ENCODE measurements around the gene PNO1.
A peak's percentile ranks its signal among the peaks of the same experiment; 100 is the strongest.
"Not testable (repeated sequence)": the region's sequence is repeated elsewhere in the genome, so short reads cannot be mapped to it uniquely, and the experiment has no call there.

PNO1 gene

DNA sequence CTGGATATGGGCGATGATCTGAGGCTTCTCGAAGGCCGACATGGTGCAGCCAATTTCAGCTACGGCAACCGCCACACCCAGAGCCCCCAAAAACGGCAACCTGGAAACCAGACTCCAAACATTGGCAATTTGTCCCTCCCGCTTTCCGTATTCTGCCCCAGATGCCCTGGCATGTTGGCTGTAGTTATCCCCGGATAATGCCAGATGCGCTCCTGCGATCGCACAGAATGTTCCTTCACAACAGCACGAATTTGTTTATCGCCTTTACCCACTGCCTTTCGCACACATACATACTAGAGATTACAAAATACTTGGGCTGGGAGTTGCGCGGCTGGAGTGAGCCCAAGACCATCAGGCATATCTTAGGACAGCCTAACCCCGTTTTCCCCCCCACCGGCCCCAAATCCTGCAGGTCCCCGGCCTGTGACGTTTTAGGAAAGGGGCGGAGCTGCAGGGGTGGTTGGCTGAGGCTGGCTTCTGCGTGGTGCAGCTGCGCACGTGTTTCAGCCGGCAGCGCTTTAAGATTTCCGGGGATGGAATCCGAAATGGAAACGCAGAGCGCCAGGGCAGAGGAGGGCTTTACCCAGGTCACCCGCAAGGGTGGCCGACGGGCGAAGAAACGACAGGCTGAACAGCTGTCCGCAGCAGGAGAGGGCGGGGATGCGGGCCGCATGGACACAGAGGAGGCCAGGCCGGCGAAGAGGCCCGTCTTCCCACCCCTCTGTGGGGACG is at the start of gene PNO1:
Gene PNO1 (plus strand): TSS at position 487 of the 732 bp plus-strand sequence. CDS start 47 bp downstream, at position 534.
- DNase-seq, result peak; percentile 98

DNA sequence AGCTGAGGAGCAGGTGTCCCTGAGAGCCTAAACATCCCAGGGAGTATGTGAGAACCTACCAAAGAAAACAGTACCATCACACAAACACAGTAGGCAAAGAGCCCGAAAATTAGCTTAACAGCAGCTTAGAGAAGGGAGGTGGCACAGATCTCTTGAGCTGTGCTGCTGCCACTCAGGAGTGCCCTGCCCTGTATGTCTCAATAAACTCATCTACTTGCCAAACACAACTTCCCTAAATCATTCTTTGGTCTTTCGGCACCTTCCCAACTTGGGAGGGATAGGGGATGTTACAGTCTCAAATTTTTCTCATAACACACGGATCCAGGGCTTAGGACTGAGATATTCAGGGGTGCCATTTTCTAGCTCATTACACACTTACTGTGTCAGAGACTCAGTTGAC is 49.6 kb upstream of the PNO1 start:
- no peak for DNase-seq

DNA sequence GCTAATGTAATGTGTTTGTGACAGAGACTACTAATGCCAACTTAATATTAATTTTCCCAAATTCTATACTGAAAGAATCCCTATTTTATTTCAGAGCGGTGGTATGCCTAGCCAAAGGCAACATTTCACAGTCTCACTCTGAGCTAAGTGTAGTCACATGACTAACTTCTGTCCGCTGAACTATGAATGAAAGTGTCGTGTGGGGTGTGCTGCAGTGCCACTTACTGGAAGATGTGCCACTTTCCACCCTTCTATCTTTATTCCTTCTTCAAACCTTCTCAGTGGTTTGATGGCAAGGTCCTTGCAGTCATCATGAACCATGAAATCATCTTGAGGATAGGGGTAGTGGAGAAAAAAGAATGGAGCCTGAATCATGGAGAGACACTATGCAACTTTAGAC is 47.6 kb upstream of the PNO1 start:
- DNase-seq, result no peak

DNA sequence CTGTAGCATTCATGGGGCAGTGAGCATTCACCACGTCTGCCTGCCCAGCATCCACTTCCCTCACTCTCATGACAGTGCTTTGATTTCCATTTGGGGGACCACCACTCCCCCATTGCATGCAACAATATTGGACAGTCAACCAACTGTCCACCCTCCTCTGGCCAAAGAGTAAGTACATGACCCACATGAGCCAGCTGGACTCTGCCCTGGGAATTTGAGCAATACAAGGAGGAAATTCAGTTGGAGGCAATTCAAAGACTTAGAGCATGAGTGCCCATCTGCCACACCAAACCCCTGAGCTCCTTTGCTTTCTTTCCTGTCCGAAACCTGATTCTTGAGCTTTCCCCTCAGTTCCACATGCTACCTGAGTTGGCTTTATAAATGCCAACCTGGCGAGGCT is 41.7 kb upstream of the PNO1 start:
- no peak for DNase-seq

DNA sequence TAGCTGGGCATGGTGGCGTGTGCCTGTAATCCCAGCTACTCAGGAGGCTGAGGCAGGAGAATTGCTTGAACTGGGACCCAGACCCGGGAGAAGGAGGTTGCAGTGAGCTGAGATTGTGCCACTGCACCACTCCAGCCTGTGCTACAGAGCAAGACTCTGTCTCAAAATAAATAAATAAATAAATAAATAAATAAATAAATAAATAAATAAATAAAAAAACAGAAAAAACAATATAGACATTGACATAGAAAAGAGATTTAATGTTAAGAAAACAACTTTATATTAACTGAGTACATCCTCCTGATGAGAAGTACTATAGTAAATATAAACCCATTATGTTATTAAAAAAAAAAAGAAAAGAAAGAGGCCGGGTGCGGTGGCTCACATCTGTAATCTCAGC is 39.8 kb upstream of the PNO1 start:
- DNase-seq, result not testable (repeated sequence)

DNA sequence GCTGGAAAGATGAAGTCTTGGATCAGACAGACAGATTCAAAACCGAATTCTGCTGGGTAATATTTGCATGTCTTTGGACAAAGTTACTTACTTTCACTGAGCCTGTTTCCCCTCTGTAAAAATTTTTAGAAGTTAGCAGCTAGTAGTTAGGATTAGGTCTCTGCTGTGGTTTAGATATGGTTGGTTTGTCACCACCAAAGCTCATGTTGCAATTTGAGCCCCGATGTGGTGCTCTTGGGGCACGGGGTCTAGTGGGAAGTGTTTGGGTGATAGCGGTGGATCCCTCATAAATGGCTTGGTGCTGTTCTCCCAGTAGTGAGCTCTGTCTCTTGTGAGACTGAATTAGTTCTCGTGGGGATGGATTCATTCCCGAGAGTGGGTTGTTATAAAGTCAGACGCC is 38.9 kb upstream of the PNO1 start:
- DNase-seq, result no peak

DNA sequence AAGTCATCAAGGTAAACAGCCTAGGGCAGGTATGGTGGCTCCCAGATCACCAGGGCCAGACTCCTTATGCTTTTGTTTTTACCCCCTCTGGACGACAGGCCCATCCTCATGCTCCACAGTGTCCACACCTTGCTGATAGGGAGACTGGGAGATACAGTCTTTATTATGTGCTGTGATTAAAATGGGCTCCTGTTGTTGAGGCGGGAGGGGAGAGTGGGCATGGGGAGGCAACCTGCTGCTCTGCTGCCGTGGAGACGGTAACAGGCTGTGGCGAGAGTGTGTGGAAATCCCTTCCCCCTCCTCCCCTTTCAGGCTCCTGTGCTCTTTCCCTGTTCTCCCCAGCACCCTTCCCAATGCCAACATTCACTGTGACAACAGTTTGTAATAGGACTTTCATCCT is 38.2 kb upstream of the PNO1 start:
- DNase-seq, result no peak

DNA sequence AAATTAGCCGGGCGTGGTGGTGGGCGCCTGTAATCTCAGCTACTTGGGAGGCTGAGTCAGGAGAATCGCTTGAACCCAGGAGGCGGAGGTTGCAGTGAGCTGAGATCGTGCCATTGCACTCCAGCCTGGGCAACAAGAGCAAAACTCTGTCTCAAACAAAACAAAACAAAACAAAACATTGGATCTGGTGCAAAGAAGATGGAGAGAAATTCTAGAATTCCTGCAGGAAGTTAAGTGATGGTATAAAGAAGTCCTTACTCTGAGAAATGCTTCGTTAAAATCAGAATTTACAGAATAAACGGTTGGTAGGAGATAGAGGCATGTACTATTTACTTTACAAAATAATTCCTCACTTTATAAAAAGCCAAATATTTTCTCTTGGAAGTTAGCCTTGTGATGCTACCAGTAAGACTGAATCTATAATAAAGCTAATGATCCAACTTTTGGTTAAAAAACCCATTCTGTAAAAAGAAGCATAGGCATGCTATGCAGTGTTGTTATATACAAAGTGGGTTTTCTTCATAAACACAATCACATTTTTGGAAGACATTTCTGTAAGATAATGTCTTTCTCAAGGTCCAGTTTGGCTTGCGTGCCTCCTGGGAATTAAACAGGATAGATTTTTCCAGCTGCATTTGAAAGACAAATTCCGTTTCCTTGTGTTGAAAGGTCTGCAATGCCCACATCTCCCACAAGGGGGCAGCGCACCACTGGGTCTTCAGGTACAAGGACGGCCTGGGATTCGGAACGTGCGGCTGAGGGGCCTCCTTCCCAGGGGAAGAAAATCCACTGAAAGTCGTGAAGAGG is 35.6 kb upstream of the PNO1 start:
- DNase-seq, result peak; percentile 92

DNA sequence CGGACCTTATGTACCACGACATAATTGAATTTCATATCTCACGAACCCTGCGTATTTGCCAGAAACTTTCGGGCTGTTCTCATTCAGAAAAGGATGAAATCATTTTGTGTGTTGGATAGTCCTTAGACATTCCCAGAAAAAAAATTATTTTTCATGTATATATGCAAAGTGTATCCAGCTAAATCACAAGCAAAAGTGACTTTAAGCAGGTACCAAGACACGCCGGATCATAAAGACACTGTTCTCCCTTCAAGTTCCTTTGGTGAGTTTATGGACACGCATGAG is 35.1 kb upstream of the PNO1 start:
- no peak for DNase-seq

DNA sequence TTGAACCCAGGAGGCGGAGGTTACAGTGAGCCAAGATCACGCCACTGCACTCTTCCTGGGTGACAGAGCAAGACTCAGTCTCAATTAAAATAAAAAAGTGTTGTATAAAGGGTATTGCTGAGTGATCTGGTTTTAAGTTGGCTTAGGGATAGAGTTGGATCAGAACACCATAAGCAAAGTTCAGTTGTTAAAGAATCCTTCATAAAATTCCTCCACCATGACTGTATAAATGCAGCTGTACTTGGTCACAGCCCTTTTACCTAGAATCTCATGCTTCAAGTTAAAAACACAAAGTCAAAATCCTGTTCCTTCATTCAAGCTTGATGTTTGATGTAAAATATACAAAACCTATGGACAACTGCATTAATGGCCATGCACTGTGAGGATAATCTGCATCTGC is 33.4 kb upstream of the PNO1 start:
- DNase-seq, result no peak

DNA sequence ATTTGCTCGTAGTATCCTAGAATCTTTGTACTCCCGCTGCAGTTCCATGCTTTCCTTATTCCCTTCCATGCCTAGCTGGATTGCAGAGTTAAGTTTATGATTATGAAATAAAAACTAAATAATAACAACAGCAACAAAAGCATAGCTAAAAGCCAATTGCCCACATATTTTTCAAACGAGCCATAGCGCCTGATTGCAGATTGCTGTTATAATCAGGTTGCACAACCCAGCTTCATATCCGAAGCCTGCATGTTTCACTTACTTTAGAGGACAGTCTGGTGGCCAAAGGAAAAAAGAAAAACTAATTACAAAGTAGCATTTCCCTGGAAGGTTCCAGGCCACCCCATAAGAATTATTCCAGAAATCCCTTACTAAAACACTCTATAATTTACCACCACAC is 31.9 kb upstream of the PNO1 start:
- no peak for DNase-seq

DNA sequence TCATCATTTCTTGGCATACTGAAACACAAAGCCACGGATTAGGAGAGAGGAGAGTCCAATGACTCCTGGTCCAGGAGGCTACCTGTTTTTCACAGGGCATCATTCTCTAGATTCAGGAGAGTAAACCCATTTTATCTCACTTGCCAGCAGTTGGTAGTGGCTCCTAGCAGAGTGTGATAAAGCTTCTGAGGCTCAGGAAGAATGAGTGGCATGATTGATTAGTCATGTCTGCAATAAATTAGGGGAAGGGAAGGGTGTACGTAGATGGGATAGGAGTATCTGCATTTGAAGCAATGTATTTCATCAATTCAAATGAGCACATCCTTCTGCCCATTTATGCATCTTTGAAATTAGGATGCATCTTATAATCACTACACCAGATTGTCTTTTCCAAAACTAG is 31.1 kb upstream of the PNO1 start:
- no peak for DNase-seq

DNA sequence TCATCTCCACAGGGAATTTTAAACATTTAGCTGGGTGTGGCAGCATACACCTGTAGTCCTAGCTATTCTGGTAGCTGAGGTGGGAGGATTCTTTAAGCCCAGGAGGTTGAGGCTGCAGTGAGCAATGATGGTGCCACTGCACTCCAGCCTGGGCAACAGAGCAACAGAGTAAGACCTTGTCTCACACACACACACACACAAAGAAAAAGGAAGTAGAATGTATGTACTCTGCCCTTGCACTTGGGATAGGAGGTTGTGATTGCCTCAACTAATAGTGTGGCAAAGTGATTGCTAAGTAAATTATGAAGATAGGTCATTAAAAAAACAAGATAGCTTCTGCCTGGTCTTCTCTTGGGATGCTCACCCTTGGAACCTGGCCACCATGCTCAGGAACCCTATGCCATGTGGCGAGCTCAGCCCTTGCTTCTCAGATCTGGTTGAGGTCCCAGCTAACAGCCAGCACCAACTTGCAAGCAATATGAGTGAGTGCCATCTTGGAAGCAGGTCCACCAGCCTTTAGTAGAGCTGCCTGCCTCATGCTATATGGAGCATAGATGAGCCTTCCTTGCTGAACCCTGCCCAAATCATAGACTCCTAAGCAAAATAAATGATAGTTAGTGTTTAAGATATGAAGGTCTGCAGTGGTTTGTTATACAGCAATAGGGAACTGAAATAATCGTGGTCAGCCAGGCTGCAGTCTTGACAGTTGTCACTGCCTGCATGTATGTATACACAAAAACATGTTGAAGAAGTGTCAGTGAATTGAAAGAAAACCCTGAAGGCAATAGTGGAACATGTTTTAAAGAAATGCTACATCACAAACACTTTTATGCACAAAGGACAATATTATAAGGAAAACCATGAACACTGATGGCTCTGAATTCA is 30.1 kb upstream of the PNO1 start:
- no peak for DNase-seq

DNA sequence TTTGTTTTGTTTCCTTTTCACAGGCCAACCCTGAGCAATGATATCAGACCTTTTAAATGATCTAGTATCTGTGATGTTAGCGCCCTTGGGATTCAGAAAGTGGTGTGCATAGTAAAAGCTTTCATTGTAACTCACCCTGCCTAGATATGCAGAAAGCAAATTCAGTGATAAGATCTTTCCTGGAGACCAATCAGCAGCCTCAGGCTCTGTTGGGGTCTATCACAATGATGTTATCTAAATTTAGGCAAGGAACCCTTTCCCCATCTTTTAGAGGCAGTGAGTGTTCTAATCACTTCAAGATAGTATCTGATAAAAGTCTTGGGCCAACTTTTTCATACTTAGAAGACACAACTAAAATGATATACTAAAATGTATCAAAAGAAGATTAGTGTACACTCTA is 23.6 kb upstream of the PNO1 start:
- DNase-seq, result no peak

DNA sequence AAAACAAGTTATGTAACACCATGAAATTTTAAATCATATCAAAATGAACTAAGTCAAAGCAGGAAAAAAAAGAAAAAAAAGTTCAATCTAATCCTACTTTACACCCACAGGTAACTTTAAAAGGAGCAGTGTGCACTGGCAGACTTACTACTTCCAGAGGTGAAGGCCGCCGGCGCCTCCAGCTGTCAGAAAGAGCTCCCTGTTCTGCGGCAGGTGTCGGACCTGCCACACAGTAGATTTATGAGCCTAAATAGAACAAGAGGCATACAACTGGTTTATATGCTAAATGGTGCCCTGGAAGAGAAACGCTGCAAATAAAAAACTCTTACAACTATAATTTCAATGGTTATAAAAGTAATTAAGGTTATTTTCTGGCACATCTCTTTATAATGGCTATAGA is 23.1 kb upstream of the PNO1 start:
- DNase-seq, result no peak

DNA sequence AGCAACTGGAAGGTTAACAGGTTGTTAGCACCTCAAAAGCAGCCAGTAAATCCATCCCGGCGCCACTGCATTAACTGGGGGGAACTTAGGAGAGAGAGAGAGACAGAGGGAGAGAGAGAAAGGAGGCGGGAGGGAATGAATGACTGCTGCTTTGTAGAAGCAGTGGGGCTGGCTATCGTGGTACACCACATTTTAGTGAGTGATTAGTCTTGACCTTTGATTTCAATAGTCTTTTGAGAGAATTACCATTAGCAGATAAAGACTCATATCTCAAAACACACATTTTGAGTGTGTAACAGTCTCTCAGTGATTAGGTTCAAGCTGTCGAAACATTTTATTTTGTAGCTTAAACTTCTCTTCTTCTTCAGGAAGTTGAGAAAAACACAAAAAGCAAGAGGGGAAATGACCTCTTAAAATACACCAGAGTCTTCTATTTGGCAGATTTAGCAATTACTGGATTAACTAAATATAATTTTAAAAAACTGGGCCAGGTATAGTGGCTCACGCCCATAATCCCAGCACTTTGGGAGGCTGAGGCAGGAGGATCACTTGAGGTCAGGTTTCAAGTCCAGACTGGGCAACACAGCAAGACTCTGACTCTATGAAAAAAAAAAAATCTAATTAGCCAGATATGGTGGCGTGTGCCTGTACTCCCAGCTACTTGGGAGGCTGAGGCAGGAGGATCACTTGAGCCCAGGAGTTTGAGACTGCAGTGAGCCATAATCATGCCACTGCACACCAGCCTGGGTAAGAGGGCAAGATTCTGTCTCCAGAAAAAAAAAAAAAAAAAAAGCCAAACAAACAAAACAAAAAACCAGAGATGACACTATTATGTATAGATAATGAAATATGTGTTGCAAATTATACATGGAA is 22.0 kb upstream of the PNO1 start:
- no peak for DNase-seq

DNA sequence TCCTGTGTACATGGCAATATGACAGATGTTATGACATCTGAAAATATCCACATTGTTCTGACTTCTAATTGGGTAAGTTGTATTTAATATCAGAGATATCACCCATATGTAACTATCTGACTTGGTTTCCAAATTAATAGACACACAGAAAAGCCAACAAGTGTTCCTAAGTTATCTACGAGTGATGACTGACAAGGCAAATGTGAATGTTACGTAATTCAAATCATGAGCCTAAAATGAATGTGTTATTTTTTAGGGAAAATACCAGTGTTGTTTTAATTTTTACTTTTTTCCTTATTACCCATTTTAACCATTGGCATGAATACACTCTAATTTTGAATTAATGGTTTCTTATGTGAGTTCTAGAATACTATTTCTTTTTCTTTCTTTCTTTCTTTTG is 15.8 kb upstream of the PNO1 start:
- DNase-seq, result no peak

DNA sequence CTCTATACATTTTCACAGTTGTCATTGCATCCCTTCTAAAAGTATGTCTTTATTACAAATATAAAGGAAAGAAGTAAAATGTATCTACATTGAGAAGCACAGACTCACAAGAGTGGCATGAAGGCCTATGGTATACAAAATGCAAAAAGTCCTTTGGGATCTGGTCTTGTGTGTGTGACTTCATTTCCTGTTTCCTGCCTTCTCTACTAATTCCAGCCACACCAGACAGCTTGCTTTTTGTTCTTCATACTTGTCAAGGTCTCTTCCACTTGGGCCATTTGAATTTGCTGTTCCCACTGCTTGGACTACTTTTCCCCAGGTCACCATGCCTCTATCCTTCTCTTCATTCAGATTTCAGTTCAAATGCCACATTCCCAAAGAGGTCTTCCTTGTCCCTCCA is 6.7 kb upstream of the PNO1 start:
- DNase-seq, result no peak

DNA sequence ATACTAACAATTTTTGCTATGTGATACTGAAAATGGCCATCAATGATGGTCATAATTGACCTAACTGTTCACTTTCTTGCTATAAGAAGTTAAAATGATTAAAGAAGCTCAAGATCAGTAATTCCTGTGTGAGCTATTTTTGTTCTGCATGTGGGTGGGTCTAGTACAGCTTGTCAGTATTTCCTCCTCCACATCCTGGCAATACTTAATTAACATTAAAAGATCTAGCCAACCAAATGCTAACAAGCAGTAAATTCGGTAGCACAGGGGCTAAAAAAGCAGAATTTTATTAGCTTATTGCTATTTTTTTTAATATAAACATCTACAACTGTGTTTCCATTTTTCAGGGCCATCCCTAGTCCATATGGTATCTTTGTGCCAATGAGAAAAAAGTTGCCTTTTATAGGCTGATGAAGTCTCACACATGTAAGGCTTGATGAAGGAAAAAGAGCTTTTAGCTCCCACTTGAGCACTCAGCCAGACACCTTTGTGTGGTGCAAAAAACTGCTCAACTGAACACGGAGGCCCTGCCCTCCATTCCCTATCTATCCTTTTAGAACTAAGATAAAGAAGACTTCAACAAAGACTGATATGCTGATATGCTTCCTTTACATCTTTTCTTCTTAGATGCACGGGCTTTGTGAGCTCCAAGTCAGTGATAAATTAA is 4.9 kb upstream of the PNO1 start:
- DNase-seq, result no peak

DNA sequence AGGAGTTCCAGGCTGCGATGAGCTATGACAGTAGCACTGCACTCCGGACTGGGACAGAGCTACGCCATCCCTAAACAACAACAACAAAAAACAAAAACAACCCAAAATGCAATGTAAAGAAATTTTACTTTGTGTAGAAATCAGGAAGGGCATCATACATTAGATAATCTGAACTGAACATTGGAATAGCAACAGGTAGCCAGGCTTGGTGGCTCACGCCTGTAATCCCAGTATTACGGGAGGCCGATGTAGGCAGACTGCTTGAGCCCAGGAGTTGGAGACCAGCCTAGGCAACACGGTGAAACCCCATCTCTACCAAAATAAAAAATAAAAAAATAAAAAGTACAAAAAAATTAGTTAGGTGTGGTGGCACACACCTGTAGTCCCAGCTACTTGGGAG is 2.1 kb upstream of the PNO1 start:
- DNase-seq, result no peak

DNA sequence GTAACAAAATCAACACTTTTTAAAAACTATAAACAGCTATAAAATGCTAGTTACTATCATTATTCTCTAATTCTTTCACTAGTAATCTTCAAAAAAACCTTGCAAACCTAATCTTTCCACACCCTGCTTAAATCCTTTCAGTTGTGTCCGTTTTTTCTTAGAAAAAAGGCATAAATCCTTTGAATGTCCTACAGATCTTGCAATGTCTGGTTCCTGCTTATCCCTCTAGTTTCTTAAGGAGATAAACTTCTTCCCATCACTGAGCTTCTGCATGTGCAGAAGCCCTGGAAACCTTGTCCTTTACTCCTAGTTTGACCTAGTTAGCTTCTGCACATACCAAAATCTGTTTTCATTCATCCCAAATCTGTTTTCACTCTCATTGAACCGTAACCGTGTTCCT is 1.3 kb upstream of the PNO1 start:
- DNase-seq, result no peak

DNA sequence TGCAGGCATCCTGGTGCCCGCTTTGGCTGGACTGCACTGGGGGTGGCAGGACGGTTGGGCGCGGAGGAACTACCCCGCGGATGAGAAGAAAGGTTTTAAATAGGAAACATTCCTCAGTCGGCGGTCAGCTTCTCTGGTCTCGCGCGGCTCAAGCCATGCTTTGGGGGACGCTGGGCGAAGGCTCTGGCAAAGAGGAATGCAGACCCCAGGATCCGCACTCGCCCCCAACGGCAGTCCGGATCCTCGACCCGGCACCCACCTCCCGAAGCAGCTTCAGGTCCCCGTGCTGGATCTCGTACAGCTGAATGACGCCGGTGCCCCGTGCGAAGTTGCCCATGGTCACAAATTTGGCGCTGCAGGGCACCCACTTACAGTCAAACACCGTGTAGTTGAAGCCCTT is 686 bp upstream of the PNO1 start:
- DNase-seq, result no peak

DNA sequence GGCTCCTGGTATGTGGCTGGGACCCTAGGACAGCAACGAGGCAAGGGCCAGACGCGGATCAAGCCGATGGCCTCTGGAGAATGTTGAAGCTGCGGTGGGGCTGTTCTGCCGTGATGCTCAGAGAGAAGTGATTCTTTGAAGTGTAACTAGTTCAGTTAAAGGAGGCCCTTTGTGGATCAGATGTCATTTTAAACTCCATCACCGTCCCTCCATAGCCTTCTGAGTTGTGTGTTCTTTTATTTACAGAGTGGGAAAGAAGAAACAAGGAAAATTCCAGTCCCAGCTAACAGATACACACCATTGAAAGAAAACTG is 403 bp downstream of the PNO1 start:
- no peak for DNase-seq
